Activated B cell treated with CpG ODN at 0.5 μM for 24 hours (primary cell): ENCODE measurements around the gene TOMM22. TPM values are rescaled to one million over a fixed set of nuclear protein-coding genes. Genes with fewer than 3 reads are reported as not detected.

Experiments used
- ATAC-seq: fragments of 200-7000 bp; cut with Tn5 transposase; one replicate; pipeline ENCODE4 v1.10.0; 2021; ENCODE audit warnings: low read depth, mild to moderate bottlenecking, moderate library complexity
- CTCF ChIA-PET: fragments of 350-600 bp; sonication (Branson Sonifier 250); formaldehyde crosslinking; loops from one replicate; lab custom pipeline; 2021; ENCODE audit warnings: antibody characterized with exemption; lab: Charles Lee
- POLR2A ChIA-PET: fragments of 350-600 bp; sonication (Branson Sonifier 250); formaldehyde crosslinking; loops from one replicate; lab custom pipeline; 2021; ENCODE audit warnings: antibody characterized with exemption; lab: Charles Lee
- DNase-seq: peaks from one replicate; pipeline ENCODE4 v3.0.0; 2022
- H3K27ac Mint-ChIP-seq: one replicate; pipeline ENCODE4 v1.8.0; 2020; ENCODE audit warnings: mixed read lengths
- H3K27me3 Mint-ChIP-seq: one replicate; pipeline ENCODE4 v1.8.0; 2021; ENCODE audit warnings: mixed read lengths
- H3K36me3 Mint-ChIP-seq: one replicate; pipeline ENCODE4 v1.8.0; 2021; ENCODE audit warnings: low read depth, mixed read lengths
- H3K4me1 Mint-ChIP-seq: one replicate; pipeline ENCODE4 v1.8.0; 2021; ENCODE audit warnings: mixed read lengths
- H3K4me3 Mint-ChIP-seq: one replicate; pipeline ENCODE4 v1.8.0; 2020; ENCODE audit warnings: mild to moderate bottlenecking, mixed read lengths
- H3K9me3 Mint-ChIP-seq: one replicate; pipeline ENCODE4 v1.8.0; 2020; ENCODE audit warnings: mixed read lengths
- intact Hi-C: fragments of 100-400 bp; cut with micrococcal nuclease; formaldehyde crosslinking; loops from one replicate; pipeline ENCODE4 v1.15.1; 2024
- total RNA-seq: library from RNA; stranded (reverse); gene quantifications from 2 replicates; pipeline ENCODE4 v1.2.3, GENCODE V29; 2022
- TF ChIP-seq, protein P1 (sequence below): fragments of 200-600 bp; IDR thresholded peaks from one replicate; pipeline ENCODE4 v1.8.0; 2022; ENCODE audit warnings: antibody characterized with exemption, mild to moderate bottlenecking

Gene TOMM22
- total RNA-seq, 1 donor from 2014 or later, result 99.4 TPM

DNA sequence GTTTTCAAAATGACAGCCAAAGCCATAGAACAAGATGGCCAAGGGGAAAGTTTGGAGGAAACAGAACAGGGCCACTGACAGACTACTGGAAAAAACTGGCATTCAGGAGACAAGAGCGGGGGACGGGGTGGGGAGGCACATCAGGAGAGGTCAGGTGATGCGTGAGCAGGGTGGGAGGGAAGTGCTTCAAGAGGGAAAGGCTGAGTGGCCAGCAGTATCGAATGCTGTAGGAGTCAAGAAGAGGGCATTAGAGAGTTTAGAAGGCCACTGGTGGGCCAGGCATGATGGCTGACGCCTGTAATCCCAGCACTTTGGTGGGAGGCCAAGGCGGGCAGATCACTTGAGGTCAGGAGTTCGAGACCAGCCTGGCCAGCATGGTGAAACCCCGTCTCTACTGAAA lies 32.2 kb downstream of the TOMM22 start:
- H3K4me3 Mint-ChIP-seq, result no peak overlapping the region
- no peak overlapping the region for H3K27ac Mint-ChIP-seq
- CTCF ChIA-PET, result no interaction called here
- intact Hi-C loops, result no loop called here
- peaks cover 81% of the 10 kb centered on the region for H3K36me3 Mint-ChIP-seq
- H3K9me3 Mint-ChIP-seq, result no peaks in the 10 kb centered on the region
- DNase-seq (no peak), ATAC-seq (no peak)
- POLR2A ChIA-PET, result interaction anchor here (1.4 kb wide), 1 partner anchor 11 kb away, joined by 5 read pairs; no protein-coding TSS in a partner anchor
- peaks cover 56% of the 10 kb centered on the region for H3K4me1 Mint-ChIP-seq
- no peaks in the 10 kb centered on the region for H3K27me3 Mint-ChIP-seq
- TF ChIP-seq, protein P1, sequence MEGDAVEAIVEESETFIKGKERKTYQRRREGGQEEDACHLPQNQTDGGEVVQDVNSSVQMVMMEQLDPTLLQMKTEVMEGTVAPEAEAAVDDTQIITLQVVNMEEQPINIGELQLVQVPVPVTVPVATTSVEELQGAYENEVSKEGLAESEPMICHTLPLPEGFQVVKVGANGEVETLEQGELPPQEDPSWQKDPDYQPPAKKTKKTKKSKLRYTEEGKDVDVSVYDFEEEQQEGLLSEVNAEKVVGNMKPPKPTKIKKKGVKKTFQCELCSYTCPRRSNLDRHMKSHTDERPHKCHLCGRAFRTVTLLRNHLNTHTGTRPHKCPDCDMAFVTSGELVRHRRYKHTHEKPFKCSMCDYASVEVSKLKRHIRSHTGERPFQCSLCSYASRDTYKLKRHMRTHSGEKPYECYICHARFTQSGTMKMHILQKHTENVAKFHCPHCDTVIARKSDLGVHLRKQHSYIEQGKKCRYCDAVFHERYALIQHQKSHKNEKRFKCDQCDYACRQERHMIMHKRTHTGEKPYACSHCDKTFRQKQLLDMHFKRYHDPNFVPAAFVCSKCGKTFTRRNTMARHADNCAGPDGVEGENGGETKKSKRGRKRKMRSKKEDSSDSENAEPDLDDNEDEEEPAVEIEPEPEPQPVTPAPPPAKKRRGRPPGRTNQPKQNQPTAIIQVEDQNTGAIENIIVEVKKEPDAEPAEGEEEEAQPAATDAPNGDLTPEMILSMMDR, result no peak

DNA sequence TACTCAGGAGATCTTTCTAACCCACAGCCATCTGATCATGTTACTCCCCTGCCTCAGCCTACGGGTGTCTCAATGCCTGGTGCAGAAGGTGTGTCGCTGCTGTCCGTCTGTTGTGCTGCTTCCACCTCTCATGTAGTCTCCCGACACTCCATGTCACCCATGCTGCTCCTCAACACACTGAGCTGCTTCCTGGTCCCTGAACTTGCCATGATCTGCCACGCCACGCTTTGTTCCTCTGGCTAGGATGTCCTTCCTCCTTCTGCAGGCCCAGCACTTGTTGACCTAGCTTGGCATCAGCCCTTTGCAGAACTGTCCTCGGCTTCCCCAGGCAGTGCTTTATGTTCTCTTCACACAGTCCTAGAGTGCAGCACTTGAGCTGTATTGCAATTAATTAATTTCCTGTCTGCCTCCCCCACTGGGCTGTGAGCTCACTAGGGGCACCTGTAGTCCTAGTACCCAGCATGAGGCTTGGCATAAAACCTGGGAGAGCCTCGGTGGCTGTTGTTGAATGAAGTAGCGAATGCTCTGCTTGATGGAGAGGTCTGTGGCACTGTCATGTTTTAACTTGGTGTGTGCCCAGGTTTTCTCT lies 33.5 kb downstream of the TOMM22 start:
- H3K4me1 Mint-ChIP-seq, result peaks cover 43% of the 10 kb centered on the region
- TF ChIP-seq, protein P1, result no peak
- no peaks in the 10 kb centered on the region for H3K9me3 Mint-ChIP-seq
- peaks cover 82% of the 10 kb centered on the region for H3K36me3 Mint-ChIP-seq
- no peak for DNase-seq
- H3K27me3 Mint-ChIP-seq, result no peaks in the 10 kb centered on the region
- CTCF ChIA-PET, result no interaction called here
- POLR2A ChIA-PET, result interaction anchor here (1.4 kb wide), 2 partner anchors 9 to 25 kb away, joined by 3 to 5 read pairs; no protein-coding TSS in a partner anchor
- no peak overlapping the region for H3K27ac Mint-ChIP-seq
- H3K4me3 Mint-ChIP-seq, result no peak overlapping the region
- intact Hi-C loops, result no loop called here
- no peak for ATAC-seq

DNA sequence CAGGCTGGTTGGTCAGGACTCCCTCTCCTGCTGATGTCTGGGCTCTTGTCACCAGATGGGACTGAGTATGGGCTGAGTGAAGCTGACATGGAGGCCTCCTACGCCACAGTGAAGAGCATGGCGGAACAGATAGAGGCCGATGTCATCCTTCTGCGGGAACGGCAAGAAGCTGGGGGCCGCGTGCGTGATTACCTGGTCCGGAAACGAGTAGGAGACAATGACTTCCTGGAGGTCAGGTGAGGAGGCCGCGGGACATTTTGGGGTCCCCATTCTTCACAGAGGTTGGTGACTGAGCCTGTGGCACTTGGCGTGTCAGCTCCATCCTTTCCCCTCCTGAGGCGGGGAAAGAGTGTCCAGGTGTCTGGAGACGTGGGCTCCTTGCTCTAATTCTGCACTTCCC lies 34.1 kb downstream of the TOMM22 start:
- no peak for ATAC-seq
- POLR2A ChIA-PET, result interaction anchor here (1.4 kb wide), 1 partner anchor 25 kb away, joined by 3 read pairs; no protein-coding TSS in a partner anchor
- H3K27me3 Mint-ChIP-seq, result no peaks in the 10 kb centered on the region
- CTCF ChIA-PET, result no interaction called here
- H3K4me1 Mint-ChIP-seq, result peaks cover 37% of the 10 kb centered on the region
- H3K4me3 Mint-ChIP-seq, result no peak overlapping the region
- DNase-seq, result no peak
- TF ChIP-seq, protein P1, result no peak
- no peaks in the 10 kb centered on the region for H3K9me3 Mint-ChIP-seq
- intact Hi-C loops, result no loop called here
- no peak overlapping the region for H3K27ac Mint-ChIP-seq
- peaks cover 81% of the 10 kb centered on the region for H3K36me3 Mint-ChIP-seq

DNA sequence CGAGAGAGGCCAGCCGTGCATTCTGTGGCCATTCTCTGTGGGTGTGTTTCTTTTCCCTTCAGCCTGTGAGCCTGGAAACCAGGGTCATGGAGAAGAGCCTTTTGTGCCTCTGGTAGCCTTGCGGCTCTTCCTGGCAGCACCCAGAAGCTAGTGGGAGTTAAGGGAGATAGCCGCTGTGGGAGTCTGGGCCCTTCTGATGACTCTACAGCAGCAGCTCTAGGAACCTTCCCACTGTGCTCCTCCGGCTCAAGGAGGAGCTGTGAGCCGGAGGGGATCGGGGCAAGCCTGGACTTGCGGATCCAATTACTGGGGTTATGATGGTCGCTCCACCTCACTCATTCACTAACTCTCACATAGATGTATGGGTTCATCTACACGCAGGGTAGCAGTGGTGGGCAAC lies 34.5 kb downstream of the TOMM22 start:
- H3K36me3 Mint-ChIP-seq, result peaks cover 79% of the 10 kb centered on the region
- H3K4me3 Mint-ChIP-seq, result no peak overlapping the region
- intact Hi-C loops, result no loop called here
- H3K27me3 Mint-ChIP-seq, result no peaks in the 10 kb centered on the region
- POLR2A ChIA-PET, result no interaction called here
- H3K27ac Mint-ChIP-seq, result no peak overlapping the region
- peaks cover 34% of the 10 kb centered on the region for H3K4me1 Mint-ChIP-seq
- no peak for ATAC-seq
- TF ChIP-seq, protein P1, result no peak
- DNase-seq, result no peak
- no peaks in the 10 kb centered on the region for H3K9me3 Mint-ChIP-seq
- CTCF ChIA-PET, result no interaction called here

DNA sequence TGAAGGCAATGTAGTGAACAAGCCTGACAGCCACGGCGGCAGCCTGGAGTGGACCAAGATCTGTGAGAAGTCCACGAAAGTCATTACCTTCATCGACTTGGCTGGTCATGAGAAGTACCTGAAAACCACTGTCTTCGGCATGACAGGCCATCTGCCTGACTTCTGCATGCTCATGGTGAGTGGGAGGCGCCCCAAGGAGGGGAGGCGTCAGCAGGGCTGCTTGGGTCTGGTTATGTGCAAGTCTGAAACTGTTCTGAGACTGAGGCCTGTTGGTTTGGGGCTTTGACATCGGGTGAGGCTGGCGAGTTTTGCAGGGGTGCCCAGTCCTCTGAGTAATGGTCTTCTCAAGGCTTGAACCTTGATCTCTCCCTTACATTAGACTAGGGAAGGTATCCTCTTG lies 35.1 kb downstream of the TOMM22 start:
- intact Hi-C loops, result no loop called here
- DNase-seq (no peak), ATAC-seq (no peak)
- TF ChIP-seq, protein P1, result no peak
- H3K4me1 Mint-ChIP-seq, result peaks cover 33% of the 10 kb centered on the region
- CTCF ChIA-PET, result no interaction called here
- H3K9me3 Mint-ChIP-seq, result no peaks in the 10 kb centered on the region
- H3K4me3 Mint-ChIP-seq, result no peak overlapping the region
- POLR2A ChIA-PET, result no interaction called here
- H3K36me3 Mint-ChIP-seq, result peaks cover 81% of the 10 kb centered on the region
- no peak overlapping the region for H3K27ac Mint-ChIP-seq
- no peaks in the 10 kb centered on the region for H3K27me3 Mint-ChIP-seq
